Common myeloid progenitor, CD34-positive (primary cell): ENCODE data around the gene CARF.
"Not testable (repeated sequence)": the region's sequence is repeated elsewhere in the genome, so short reads cannot be mapped to it uniquely, and the experiment has no call there.

Source experiments
- CTCF ChIA-PET: fragments of 350-600 bp; sonication (Branson Sonifier 250); formaldehyde crosslinking; loops from one replicate; lab custom pipeline; 2021; ENCODE audit warnings: antibody characterized with exemption; lab: Charles Lee
- POLR2A ChIA-PET: fragments of 350-600 bp; sonication (Branson Sonifier 250); formaldehyde crosslinking; loops from one replicate; lab custom pipeline; 2021; ENCODE audit warnings: antibody characterized with exemption; lab: Charles Lee
- DNase-seq, 3 donors: peaks; one replicate each; pipeline versions ENCODE4 v3.0.0 to v3.0.0-alpha.2; 2013
- H3K27ac ChIP-seq, 2 experiments: 1 replicate in 1 of 2; 2 replicates in 1 of 2; pipeline ENCODE4 v1.7.0; 2013; ENCODE audit warnings: inconsistent platforms in 2 of 2, low read length in 2 of 2, mild to moderate bottlenecking in 2 of 2, low read depth in 1 of 2, moderate library complexity in 1 of 2; ENCODE audit not compliant: severe bottlenecking in 2 of 2, insufficient read depth in 1 of 2, poor library complexity in 1 of 2
- H3K27me3 ChIP-seq, 5 experiments: replicated peaks in 2 of 5; 1 replicate in 3 of 5; 2 replicates in 2 of 5; pipeline versions ENCODE4 v1.6.1 to v1.7.0; 2013; ENCODE audit warnings: low read length in 4 of 5, mild to moderate bottlenecking in 2 of 5, moderate library complexity in 2 of 5, inconsistent platforms in 1 of 5; ENCODE audit not compliant: insufficient read depth in 5 of 5, control insufficient read depth in 4 of 5
- H3K36me3 ChIP-seq, 4 experiments: 1 replicate in 2 of 4; 2 replicates in 2 of 4; pipeline versions ENCODE4 v1.6.1 to v1.7.0; 2013; ENCODE audit warnings: low read length in 3 of 4, control low read depth in 1 of 4, mild to moderate bottlenecking in 1 of 4; ENCODE audit not compliant: control insufficient read depth in 4 of 4, insufficient read depth in 4 of 4
- H3K4me1 ChIP-seq, 4 experiments: 1 replicate in 3 of 4; 2 replicates in 1 of 4; pipeline versions ENCODE4 v1.6.1 to v1.7.1; 2013; ENCODE audit warnings: low read length in 3 of 4, mild to moderate bottlenecking in 3 of 4, control low read depth in 1 of 4, inconsistent platforms in 1 of 4, moderate library complexity in 1 of 4; ENCODE audit not compliant: control insufficient read depth in 4 of 4, insufficient read depth in 4 of 4; ENCODE audit errors: control extremely low read depth in 1 of 4
- H3K4me3 ChIP-seq, 7 experiments: 1 replicate in 4 of 7; 2 replicates in 3 of 7; pipeline versions ENCODE4 v1.5.1 to v1.7.0; 2013; ENCODE audit warnings: mild to moderate bottlenecking in 7 of 7, low read length in 6 of 7, moderate library complexity in 6 of 7, inconsistent platforms in 2 of 7, low read depth in 2 of 7, control low read depth in 1 of 7; ENCODE audit not compliant: insufficient read depth in 4 of 7, control insufficient read depth in 1 of 7; ENCODE audit errors: extremely low read depth in 1 of 7
- H3K9me3 ChIP-seq, 5 experiments: 1 replicate in 4 of 5; 2 replicates in 1 of 5; pipeline versions ENCODE4 v1.6.1 to v1.7.1; 2013; ENCODE audit warnings: low read length in 4 of 5, mild to moderate bottlenecking in 2 of 5, inconsistent platforms in 1 of 5, low read depth in 1 of 5, moderate library complexity in 1 of 5; ENCODE audit not compliant: control insufficient read depth in 4 of 5, insufficient read depth in 2 of 5; ENCODE audit errors: control extremely low read depth in 1 of 5
- WGBS: methylation state at CpG from one replicate; pipeline ENCODE4 v1.1.5; 2013; ENCODE audit not compliant: insufficient coverage; 5-methylcytosine and 5-hydroxymethylcytosine counted together

CARF gene

DNA sequence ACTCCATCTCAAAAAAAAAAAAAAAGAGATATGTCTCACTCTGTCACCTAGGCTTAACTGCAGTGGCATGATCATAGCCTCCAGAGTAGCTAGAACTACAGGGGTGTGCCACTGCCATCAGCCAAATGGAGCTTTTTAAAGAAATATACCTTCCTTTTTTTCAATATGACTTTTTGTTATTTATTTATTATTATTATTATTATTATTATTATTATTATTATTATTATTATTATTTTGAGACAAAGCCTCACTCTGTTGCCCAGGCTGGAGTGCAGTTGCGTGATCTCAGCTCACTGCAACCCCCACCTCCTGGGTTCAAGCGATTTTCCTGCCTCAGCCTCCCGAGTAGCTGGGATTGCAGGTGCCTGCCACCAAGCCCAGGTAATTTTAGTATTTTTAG lies 37.3 kb downstream of the CARF start:
- CTCF ChIA-PET, H3K4me3 ChIP-seq, POLR2A ChIA-PET, H3K4me1 ChIP-seq, DNase-seq, H3K27me3 ChIP-seq, H3K27ac ChIP-seq: not testable (repeated sequence)
- Histone ChIP-seq H3K9me3 (peaks cover 0 to 20% (median 4%) of the 10 kb centered on the region in 5 experiments), H3K36me3 (peaks cover 0 to 19% (median 2%) of the 10 kb centered on the region in 4 experiments)
- no CpG with 5 or more reads among the region's 3 CpGs for WGBS

DNA sequence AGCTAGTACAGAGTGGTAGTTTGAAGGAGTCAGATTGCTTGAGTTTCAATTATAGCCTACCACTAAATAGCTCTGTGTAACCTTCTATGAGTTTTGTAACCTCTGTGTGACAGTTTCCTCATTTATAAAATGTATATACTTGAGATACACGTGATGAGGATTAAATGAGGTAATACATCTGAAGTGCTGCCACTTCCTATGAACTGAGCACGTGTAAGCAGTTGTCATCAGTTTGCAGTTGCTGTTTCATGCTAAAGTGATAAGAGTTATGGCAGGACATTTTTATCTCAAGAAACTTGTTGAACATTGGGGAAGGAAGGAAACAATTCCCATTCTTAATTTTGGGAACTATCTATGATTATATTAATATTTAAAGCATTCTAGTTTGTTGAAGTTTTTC lies 38.5 kb downstream of the CARF start:
- Histone ChIP-seq H3K27me3 (no peaks in the 10 kb centered on the region), H3K9me3 (peaks cover 0 to 16% (median 4%) of the 10 kb centered on the region in 5 experiments), H3K4me3 (no peak overlapping the region), H3K27ac (no peak overlapping the region), H3K36me3 (peaks cover 0 to 16% (median 2%) of the 10 kb centered on the region in 4 experiments), H3K4me1 (peaks cover 0 to 3% (median 0%) of the 10 kb centered on the region in 4 experiments)
- WGBS = 21% methylated on average over 2 of the region's 2 CpGs
- ChIA-PET POLR2A (no interaction called here), CTCF (interaction anchor here (1.2 kb wide), 1 partner anchor 22 kb away, joined by 3 read pairs; no protein-coding TSS in a partner anchor)
- peak; percentile 28 to 86 (median 76) for DNase-seq

DNA sequence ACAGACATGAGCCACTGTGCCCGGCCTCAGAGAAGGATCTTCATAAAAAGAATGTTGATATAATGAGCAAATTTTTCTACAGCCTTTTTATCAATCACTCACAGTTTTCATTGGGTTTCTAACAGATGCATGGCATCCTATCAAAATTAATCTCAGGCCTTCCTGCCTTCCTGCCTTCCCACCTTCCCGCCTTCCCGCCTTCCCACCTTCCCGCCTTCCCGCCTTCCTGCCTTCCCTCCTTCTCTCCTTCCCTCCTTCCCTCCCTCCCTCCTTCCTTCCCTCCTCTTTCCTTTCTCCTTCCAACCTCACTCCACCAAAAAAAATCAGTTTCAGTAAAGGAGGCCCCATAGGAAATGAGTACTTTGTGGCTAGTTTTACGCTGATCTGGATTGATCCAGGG lies 48.4 kb downstream of the CARF start:
- WGBS = 60% methylated on average over 2 of the region's 6 CpGs
- H3K36me3 ChIP-seq = peaks cover 0 to 13% (median 1%) of the 10 kb centered on the region in 4 experiments
- CTCF ChIA-PET = no interaction called here

DNA sequence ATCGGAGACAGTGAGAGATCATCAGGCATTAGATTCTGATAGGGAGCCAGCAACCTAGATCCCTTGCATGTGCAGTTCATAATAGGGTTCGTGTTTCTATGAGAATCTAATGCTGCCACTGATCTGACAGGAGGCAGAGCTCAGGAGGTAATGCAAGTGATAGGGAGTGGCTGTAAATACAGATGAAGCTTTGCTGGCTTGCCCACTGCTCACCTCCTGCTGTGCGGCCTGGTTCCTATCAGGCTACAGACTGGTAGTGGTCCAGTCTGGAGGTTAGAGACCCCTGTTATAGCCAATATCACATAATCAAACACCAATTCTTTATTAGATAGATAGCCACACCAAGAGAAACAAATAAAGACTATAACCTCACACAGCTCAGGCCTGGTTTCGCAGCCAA lies 51.6 kb downstream of the CARF start:
- no peak overlapping the region for H3K27ac ChIP-seq
- WGBS = 100% methylated on average over 2 of the region's 4 CpGs
- DNase-seq = no peak
- H3K9me3 ChIP-seq = no peaks in the 10 kb centered on the region
- H3K36me3 ChIP-seq = peaks cover 0 to 6% (median 1%) of the 10 kb centered on the region in 4 experiments
- H3K4me3 ChIP-seq = no peak overlapping the region
- ChIA-PET CTCF (no interaction called here), POLR2A (no interaction called here)
- no peaks in the 10 kb centered on the region for H3K27me3 ChIP-seq
- H3K4me1 ChIP-seq = peaks cover 0 to 6% (median 0%) of the 10 kb centered on the region in 4 experiments

More for the DNA sequence above, 48.4 kb downstream of the CARF start:
- Histone ChIP-seq H3K9me3 (no peaks in the 10 kb centered on the region), H3K4me3 (no peak overlapping the region), H3K4me1 (peaks cover 0 to 6% (median 0%) of the 10 kb centered on the region in 4 experiments), H3K27me3 (no peaks in the 10 kb centered on the region), H3K27ac (no peak overlapping the region)
- DNase-seq = no peak
- POLR2A ChIA-PET = no interaction called here

DNA sequence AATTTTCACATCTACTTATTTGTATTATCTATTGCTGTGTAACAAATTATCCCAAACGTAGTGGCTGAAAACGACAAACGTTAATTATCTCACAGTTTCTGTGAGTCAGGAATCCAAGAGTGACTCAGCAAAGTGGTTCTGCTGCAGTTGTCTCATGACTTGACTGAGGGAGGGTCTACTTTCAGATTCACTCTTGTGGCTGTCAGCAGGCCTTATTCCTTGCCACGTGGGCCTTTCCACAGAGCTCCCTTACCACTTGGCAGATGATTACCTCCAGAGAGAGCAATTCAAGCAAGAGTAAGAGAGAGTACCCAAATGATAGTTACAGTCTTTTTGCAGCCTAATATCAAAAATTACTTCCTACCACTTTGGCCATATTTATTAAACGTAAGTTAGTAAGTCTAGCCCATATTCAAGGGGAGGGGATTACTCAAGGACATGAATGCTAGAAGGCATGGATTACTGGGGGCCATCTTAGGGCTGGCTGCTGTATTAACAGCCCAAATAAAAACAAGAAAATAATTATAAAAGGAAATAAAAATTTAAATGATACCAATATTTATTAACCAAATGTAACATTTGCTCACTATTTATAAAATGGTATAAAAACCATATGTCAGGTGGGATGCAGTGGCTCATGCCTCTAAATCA lies 53.9 kb downstream of the CARF start:
- Histone ChIP-seq H3K27me3 (no peaks in the 10 kb centered on the region), H3K9me3 (no peaks in the 10 kb centered on the region), H3K27ac (peak overlapping the region in 1 of 2 experiments; percentile 44), H3K4me1 (peaks cover 0 to 6% (median 0%) of the 10 kb centered on the region in 4 experiments), H3K4me3 (no peak overlapping the region), H3K36me3 (peaks cover 0 to 3% (median under 1%) of the 10 kb centered on the region in 4 experiments)
- WGBS = 11% methylated on average over 1 of the region's 5 CpGs
- CTCF ChIA-PET = no interaction called here
- POLR2A ChIA-PET = no interaction called here
- DNase-seq = peak; percentile 81 to 95 (median 92)

DNA sequence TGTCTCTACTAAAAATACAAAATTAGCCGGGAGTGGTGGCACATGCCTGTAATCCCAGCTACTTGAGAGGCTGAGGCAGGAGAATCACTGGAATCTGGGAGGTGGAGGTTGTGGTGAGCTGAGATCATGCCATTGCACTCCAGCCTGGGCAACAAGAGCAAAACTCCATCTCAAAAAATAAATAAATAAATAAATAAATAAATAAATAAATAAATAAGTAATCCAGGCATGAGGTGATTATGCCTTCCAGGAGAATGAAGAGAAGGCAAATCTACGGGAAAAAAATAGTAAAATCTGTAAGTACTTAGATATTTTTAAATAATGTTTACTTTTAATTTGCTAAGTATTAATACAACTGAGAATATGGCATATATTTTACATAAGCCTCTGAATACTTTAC lies 57.3 kb downstream of the CARF start:
- H3K27me3 ChIP-seq, H3K4me1 ChIP-seq, H3K9me3 ChIP-seq, H3K4me3 ChIP-seq, H3K27ac ChIP-seq, POLR2A ChIA-PET, DNase-seq, CTCF ChIA-PET: not testable (repeated sequence)
- H3K36me3 ChIP-seq = peaks cover 0 to 11% (median under 1%) of the 10 kb centered on the region in 4 experiments
- WGBS = no CpG with 5 or more reads among the region's 2 CpGs

DNA sequence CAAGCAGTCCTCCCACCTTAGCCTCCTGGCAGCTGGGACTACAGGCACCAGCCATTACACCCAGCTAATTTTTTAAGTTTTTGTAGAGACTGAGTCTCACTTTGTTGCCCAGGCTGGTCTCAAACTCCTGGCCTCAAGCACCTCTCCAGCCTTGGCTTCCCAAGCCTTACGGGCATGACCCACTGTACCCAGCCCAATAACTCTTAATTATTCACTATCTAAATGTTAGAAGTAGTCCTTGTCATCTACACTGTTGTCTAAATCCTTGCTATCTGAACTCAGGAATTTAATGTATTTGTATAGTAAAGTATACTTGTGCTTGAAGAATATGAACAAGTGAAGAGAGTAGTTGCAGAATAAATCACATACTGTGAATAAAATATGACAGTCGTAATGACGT lies 64.7 kb downstream of the CARF start:
- Histone ChIP-seq H3K4me1 (no peaks in the 10 kb centered on the region), H3K27me3 (no peaks in the 10 kb centered on the region), H3K36me3 (peaks cover 0 to 30% (median 8%) of the 10 kb centered on the region in 4 experiments), H3K9me3 (no peaks in the 10 kb centered on the region), H3K4me3 (no peak overlapping the region), H3K27ac (no peak overlapping the region)
- no CpG with 5 or more reads among the region's 3 CpGs for WGBS
- POLR2A ChIA-PET = interaction anchor here (0.6 kb wide), 1 partner anchor 82 kb away, joined by 8 read pairs; no protein-coding TSS in a partner anchor
- CTCF ChIA-PET = interaction anchor here (0.9 kb wide), 1 partner anchor 9 kb away, joined by 3 read pairs; no protein-coding TSS in a partner anchor
- no peak for DNase-seq
